OCI-LY7 (cell line): Measurements from ENCODE around the gene RPS16.

Experiments used
- EZH2phosphoT487 ChIP-seq: fragments of 200-600 bp; sonication (generic); IDR thresholded peaks from 2 replicates; pipeline ENCODE4 v1.6.1; 2018; ENCODE audit warnings: low read depth, borderline replicate concordance, mild to moderate bottlenecking, mixed run types, antibody characterized with exemption, low read length, moderate library complexity, mixed read lengths
- TF ChIP-seq, protein P1 (sequence below): fragments of 200-600 bp; sonication (generic); conservative IDR thresholded peaks from 2 replicates; pipeline ENCODE4 v1.5.1; 2014; ENCODE audit warnings: mild to moderate bottlenecking, antibody characterized with exemption, low read length, moderate library complexity, mixed read lengths

DNA sequence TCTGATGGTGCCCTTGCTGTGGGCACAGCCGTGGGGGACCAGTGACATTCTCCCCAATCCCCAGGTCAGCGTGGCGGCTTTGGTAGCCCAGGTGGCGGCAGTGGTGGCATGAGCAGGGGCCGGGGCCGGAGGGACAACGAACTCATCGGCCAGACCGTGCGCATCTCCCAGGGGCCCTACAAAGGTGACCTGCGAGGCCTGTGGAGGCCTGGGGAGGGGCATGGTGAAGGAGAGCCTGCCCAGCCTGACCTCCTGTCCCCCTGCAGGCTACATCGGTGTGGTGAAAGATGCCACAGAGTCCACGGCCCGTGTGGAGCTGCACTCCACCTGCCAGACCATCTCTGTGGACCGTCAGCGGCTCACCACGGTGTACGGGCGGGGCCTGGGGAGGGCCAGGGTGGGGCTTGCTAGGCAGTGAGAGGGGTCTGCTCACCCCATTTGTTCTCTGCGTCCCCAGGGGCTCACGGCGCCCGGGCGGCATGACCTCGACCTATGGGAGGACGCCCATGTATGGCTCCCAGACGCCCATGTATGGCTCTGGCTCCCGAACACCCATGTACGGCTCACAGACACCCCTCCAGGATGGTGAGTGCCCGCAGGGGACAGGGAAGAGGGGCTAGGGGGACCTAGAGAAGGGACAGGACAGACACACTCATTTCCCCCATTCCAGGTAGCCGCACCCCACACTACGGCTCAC, 37.1 kb upstream of the RPS16 start:
- TF ChIP-seq, protein P1, sequence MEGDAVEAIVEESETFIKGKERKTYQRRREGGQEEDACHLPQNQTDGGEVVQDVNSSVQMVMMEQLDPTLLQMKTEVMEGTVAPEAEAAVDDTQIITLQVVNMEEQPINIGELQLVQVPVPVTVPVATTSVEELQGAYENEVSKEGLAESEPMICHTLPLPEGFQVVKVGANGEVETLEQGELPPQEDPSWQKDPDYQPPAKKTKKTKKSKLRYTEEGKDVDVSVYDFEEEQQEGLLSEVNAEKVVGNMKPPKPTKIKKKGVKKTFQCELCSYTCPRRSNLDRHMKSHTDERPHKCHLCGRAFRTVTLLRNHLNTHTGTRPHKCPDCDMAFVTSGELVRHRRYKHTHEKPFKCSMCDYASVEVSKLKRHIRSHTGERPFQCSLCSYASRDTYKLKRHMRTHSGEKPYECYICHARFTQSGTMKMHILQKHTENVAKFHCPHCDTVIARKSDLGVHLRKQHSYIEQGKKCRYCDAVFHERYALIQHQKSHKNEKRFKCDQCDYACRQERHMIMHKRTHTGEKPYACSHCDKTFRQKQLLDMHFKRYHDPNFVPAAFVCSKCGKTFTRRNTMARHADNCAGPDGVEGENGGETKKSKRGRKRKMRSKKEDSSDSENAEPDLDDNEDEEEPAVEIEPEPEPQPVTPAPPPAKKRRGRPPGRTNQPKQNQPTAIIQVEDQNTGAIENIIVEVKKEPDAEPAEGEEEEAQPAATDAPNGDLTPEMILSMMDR, result no peak
- TF ChIP-seq EZH2phosphoT487, result no peak
